CD4-positive, alpha-beta memory T cell (primary cell): ENCODE results near the gene HOXB6. TPM values are rescaled to one million over a fixed set of nuclear protein-coding genes. Genes with fewer than 3 reads are reported as not detected.

Experiments used
- CTCF ChIA-PET: fragments of 350-600 bp; sonication (Branson Sonifier 250); formaldehyde crosslinking; loops from one replicate; lab custom pipeline; 2021; ENCODE audit warnings: inconsistent platforms; ENCODE audit not compliant: partially characterized antibody; lab: Charles Lee
- POLR2A ChIA-PET: fragments of 350-600 bp; sonication (Branson Sonifier 250); formaldehyde crosslinking; loops from one replicate; lab custom pipeline; 2021; ENCODE audit not compliant: partially characterized antibody; lab: Charles Lee
- DNase-seq, 5 donors: peaks; one replicate each; pipeline versions ENCODE4 v3.0.0 to v3.0.0-alpha.2; 2020 to 2022; ENCODE audit warnings: mixed read lengths in 1 of 5
- H3K27ac ChIP-seq: one replicate; pipeline ENCODE4 v1.7.0; 2013; ENCODE audit warnings: low read depth, low read length
- H3K27me3 ChIP-seq: 2 replicates; pipeline ENCODE4 v1.7.0; 2013; ENCODE audit warnings: mild to moderate bottlenecking, low read length, moderate library complexity; ENCODE audit not compliant: insufficient read depth
- H3K36me3 ChIP-seq: 2 replicates; pipeline ENCODE4 v1.7.0; 2013; ENCODE audit warnings: mild to moderate bottlenecking, low read length, moderate library complexity; ENCODE audit not compliant: insufficient read depth
- H3K4me1 ChIP-seq: 2 replicates; pipeline ENCODE4 v1.7.0; 2013; ENCODE audit warnings: mild to moderate bottlenecking, low read length, moderate library complexity; ENCODE audit not compliant: insufficient read depth
- H3K4me3 ChIP-seq, 2 donors: one replicate each; pipeline ENCODE4 v1.7.0; 2013; ENCODE audit warnings: low read length in 2 of 2, mild to moderate bottlenecking in 1 of 2
- H3K9me3 ChIP-seq, 2 donors: one replicate each; pipeline ENCODE4 v1.7.0; 2013; ENCODE audit warnings: low read length in 2 of 2, control low read depth in 1 of 2; ENCODE audit not compliant: control insufficient read depth in 1 of 2
- H3K27ac Mint-ChIP-seq, 7 donors: one replicate each; pipeline ENCODE4 v1.8.0; 2020 to 2021; ENCODE audit warnings: mixed read lengths in 7 of 7, mild to moderate bottlenecking in 6 of 7, inconsistent platforms in 3 of 7, moderate library complexity in 3 of 7
- H3K27me3 Mint-ChIP-seq, 2 donors: one replicate each; pipeline ENCODE4 v1.8.0; 2020 to 2021; ENCODE audit warnings: mixed read lengths in 2 of 2
- H3K36me3 Mint-ChIP-seq, 2 donors: one replicate each; pipeline ENCODE4 v1.8.0; 2020 to 2021; ENCODE audit warnings: mixed read lengths in 2 of 2, inconsistent platforms in 1 of 2, mild to moderate bottlenecking in 1 of 2
- H3K4me1 Mint-ChIP-seq, 4 donors: one replicate each; pipeline ENCODE4 v1.8.0; 2020 to 2021; ENCODE audit warnings: mixed read lengths in 4 of 4, mild to moderate bottlenecking in 1 of 4
- H3K4me3 Mint-ChIP-seq, 8 donors: one replicate each; pipeline ENCODE4 v1.8.0; 2020 to 2021; ENCODE audit warnings: mixed read lengths in 8 of 8, mild to moderate bottlenecking in 7 of 8, moderate library complexity in 6 of 8, inconsistent platforms in 3 of 8
- H3K9me3 Mint-ChIP-seq, 8 donors: one replicate each; pipeline ENCODE4 v1.8.0; 2020 to 2021; ENCODE audit warnings: mixed read lengths in 8 of 8, mild to moderate bottlenecking in 5 of 8, inconsistent platforms in 3 of 8, moderate library complexity in 1 of 8
- intact Hi-C: fragments of 100-400 bp; cut with micrococcal nuclease; formaldehyde crosslinking; loops from one replicate; pipeline ENCODE4 v1.15.1; 2023
- polyA plus RNA-seq, 2 donors: library from polyadenylated mRNA; unstranded; fragments of 300-500 nt; fragmentation: Illumina TruSeq; gene quantifications; one replicate each; pipeline ENCODE4 v1.2.3, GENCODE V29; 2021
- total RNA-seq, 2 experiments: library from RNA; stranded (reverse); gene quantifications; one replicate each; pipeline ENCODE4 v1.2.3, GENCODE V29; 2021

HOXB6 gene
- total and polyA plus RNA-seq, 4 experiments from 2014 or later: 0.38 TPM; not detected in 3

DNA sequence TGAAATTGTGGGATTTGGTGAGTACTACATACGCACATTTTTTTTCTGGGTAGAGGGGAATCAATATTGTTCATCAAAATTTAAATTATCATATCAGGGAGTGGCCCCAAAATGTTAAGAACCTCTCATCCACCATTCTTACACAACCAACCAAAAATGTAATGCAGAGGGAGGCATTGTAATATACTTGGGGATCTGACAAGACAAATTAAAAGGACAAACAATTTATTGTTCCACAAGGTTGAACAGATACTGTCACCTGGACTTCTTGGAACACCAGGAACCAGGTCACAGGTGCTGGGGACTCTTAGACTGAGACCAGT, 36.0 kb upstream of the HOXB6 start:
- Histone ChIP-seq H3K36me3 (no peaks in the 10 kb centered on the region), H3K4me3 (no peak overlapping the region), H3K4me1 (peaks cover 11% of the 10 kb centered on the region), H3K27ac (no peak overlapping the region), H3K27me3 (peaks cover 65% of the 10 kb centered on the region), H3K9me3 (no peaks in the 10 kb centered on the region)
- H3K27ac Mint-ChIP-seq: no peak overlapping the region
- H3K36me3 Mint-ChIP-seq: no peaks in the 10 kb centered on the region
- H3K9me3 Mint-ChIP-seq: no peaks in the 10 kb centered on the region
- intact Hi-C loops: no loop called here
- H3K4me1 Mint-ChIP-seq: peaks cover 5 to 23% (median 15%) of the 10 kb centered on the region in 4 donors
- CTCF ChIA-PET: interaction anchor here (1.1 kb wide), 1 partner anchor 9 kb away, joined by 4 read pairs; no protein-coding TSS in a partner anchor
- DNase-seq: no peak
- H3K4me3 Mint-ChIP-seq: no peak overlapping the region
- peaks cover 77 to 82% of the 10 kb centered on the region in 2 donors for H3K27me3 Mint-ChIP-seq
- POLR2A ChIA-PET: no interaction called here

DNA sequence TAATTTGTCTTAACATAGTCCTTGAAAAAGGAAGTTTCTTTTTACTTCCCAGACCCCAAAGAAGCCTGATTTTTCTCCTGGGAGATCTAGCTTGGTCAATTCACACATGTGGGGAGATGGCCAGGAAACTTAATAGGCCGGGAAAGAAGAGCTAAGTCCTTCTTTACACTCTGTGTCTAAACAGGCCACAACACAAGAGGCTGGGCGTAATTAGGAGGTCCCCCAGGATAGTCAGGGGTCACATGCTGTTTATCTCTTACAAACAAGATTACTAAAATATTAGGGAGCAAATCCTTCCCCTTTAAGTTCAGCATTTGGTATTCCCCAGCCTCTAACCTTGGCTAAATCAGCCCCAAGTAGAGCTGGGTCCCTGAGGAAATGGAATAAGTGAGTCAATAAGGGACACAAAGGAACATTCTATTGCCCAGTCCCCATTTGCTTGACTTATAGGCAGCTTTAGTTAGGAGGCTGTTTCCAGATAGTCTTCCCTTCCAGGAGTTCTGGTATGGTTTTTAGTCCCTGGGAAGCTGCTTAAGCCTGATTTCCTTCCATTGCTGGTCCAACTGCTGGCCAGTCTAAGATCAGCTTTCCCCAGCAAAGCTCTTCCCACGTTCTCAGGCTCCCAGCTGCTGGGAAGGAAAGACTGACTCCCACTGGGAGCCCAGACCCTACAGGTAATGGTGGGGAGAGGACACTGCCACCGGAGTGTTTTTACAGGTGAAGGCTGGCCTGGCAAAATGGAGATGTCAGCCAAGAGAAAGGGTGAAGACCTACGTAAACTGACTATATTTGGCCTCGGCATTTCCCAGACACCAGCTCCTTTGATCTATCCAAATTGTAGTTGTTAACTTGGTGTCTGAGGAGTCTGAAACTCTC, 35.4 kb upstream of the HOXB6 start:
- Mint-ChIP-seq H3K27ac (no peak overlapping the region), H3K4me1 (peaks cover 4 to 19% (median 14%) of the 10 kb centered on the region in 4 donors), H3K27me3 (peaks cover 77 to 83% of the 10 kb centered on the region in 2 donors), H3K4me3 (no peak overlapping the region), H3K9me3 (no peaks in the 10 kb centered on the region), H3K36me3 (no peaks in the 10 kb centered on the region)
- ChIA-PET CTCF (interaction anchor here (1.1 kb wide), 1 partner anchor 10 kb away, joined by 4 read pairs; no protein-coding TSS in a partner anchor), POLR2A (no interaction called here)
- H3K36me3 ChIP-seq: no peaks in the 10 kb centered on the region
- H3K4me1 ChIP-seq: peaks cover 8% of the 10 kb centered on the region
- H3K27me3 ChIP-seq: peaks cover 65% of the 10 kb centered on the region
- H3K9me3 ChIP-seq: no peaks in the 10 kb centered on the region
- no peak overlapping the region for H3K4me3 ChIP-seq
- intact Hi-C loops: no loop called here
- DNase-seq: no peak
- no peak overlapping the region for H3K27ac ChIP-seq

DNA sequence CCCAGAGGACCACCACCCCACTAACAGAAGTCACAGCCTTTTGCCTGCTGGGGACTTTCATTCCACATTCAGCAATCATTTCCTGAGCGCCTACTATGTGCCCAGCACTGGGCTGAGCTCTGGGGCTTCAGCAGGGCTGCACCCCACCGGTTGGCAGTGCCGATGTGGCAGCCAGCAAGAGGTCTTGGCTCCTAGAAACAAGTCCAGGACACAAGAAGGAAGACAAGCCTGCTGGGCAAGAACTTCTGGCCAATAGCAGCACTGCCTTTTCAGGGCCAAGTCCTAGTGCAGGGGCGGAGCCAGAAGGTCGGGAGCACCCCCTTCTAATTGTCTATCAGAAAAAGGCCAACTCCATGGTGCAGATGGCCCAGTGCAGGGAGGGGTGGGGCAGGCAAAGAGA, 34.4 kb upstream of the HOXB6 start:
- no peak overlapping the region for H3K27ac Mint-ChIP-seq
- no peak for DNase-seq
- no peaks in the 10 kb centered on the region for H3K36me3 Mint-ChIP-seq
- Histone ChIP-seq H3K4me1 (peaks cover 8% of the 10 kb centered on the region), H3K27me3 (peaks cover 67% of the 10 kb centered on the region), H3K4me3 (no peak overlapping the region), H3K9me3 (no peaks in the 10 kb centered on the region), H3K36me3 (no peaks in the 10 kb centered on the region), H3K27ac (no peak overlapping the region)
- peaks cover 75 to 82% of the 10 kb centered on the region in 2 donors for H3K27me3 Mint-ChIP-seq
- no peak overlapping the region for H3K4me3 Mint-ChIP-seq
- intact Hi-C loops: no loop called here
- H3K9me3 Mint-ChIP-seq: no peaks in the 10 kb centered on the region
- ChIA-PET CTCF (no interaction called here), POLR2A (no interaction called here)
- H3K4me1 Mint-ChIP-seq: peaks cover 4 to 19% (median 13%) of the 10 kb centered on the region in 4 donors

DNA sequence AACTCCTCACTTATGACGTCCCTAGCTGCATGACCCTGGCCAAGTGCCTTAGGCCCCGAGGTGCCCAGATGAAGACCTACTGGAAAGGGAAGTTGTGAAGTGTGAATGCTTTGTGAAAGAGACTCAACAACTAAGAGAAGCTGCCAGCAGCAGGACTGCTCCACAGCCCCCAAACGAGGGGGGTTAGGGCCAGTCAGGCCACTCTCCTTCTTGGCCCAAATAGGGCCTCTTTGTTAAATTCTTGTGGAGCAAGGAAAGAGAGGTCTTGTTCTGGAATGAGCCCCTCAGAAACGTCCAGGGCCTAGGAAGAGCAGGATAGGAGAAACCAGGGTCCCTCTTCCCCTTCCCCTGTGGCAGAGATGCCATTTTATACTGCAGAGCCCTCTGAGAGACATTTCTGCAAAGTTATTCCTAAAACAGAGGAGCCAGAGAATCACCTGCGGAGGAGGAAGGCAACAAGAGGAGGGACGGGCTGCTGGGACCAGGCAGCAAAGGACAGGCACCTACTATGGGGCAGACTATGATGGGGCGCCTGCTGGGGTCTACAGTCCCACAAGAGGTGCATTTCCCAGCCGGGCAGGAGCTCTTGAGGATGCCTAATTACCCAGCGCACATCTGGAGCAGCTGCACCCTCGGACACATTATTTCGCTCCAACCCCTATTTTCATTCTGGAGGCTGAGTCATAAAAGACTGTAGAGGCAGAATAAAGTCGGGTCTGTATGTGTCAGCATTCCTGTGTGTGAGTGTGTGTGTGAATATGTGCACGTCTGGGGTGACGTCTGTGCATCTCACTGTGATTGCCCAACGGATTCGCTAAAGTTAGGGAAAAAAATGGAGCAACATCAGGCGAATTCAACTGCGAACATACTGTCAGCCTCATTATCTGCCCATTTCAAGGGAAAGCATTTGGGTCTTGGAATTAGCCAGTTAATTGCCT, 32.8 kb upstream of the HOXB6 start:
- intact Hi-C loops: no loop called here

DNA sequence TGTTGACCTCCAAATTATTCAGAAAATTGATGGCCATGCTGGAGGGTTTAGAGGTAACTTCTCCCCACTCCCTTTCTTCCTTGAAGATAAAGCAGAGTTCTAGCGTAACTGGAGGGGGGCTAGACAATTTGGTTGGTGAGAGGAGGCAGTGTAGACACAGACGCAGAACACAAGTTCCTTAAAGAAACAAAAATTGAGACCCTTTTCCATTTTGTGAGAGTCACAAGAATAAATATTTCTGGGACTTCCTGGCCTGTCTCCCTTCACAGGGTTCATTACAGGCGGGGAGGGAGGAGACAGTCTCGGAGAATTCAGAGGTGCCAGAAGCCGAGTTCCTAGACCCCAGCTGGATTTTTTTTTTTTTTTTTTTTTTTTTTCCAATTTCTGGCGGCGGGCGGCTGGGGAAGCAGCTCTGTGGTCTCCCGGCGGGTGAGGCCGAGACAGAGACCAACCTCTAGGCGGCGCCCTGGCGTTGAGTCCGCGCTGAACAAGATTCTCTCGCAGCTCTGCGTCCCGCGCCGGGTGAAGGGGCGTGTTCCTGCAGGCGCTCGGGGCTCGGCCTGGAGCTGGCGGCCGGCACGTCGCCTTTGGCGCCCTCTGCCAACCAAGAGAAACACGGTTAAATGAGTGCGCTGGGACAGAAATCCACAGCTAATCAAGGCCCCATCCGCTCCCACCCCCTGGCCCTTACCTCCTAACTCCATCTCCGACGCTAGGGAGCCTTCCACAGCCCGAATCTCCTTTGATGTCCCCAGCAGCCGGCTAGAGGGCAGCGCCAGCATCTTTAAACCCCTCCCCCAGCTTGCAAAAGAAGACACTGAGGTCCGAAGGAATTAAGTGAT, 31.6 kb upstream of the HOXB6 start:
- ChIA-PET CTCF (interaction anchor here (0.6 to 3.9 kb wide), 20 partner anchors 9 to 634 kb away, joined by 3 to 31 read pairs (median 3); partner anchors contain the start of genes HOXB6 and HOXB9), POLR2A (interaction anchor here (1.2 kb wide), 1 partner anchor 10 kb away, joined by 3 read pairs; no protein-coding TSS in a partner anchor)
- no peaks in the 10 kb centered on the region for H3K36me3 ChIP-seq
- peaks cover 64 to 78% of the 10 kb centered on the region in 2 donors for H3K27me3 Mint-ChIP-seq
- DNase-seq: peak in 3 of 5 donors; percentile 45 to 65 (median 60)
- no peaks in the 10 kb centered on the region for H3K9me3 ChIP-seq
- peak overlapping the region in 5 of 8 donors; percentile 6 to 46 (median 29) for H3K4me3 Mint-ChIP-seq
- H3K9me3 Mint-ChIP-seq: no peaks in the 10 kb centered on the region
- H3K4me1 Mint-ChIP-seq: peaks cover 1 to 19% (median 11%) of the 10 kb centered on the region in 4 donors
- intact Hi-C loops: no loop called here
- H3K36me3 Mint-ChIP-seq: peaks cover 0 to 7% of the 10 kb centered on the region in 2 donors
- H3K4me3 ChIP-seq: no peak overlapping the region
- H3K27ac ChIP-seq: no peak overlapping the region
- peak overlapping the region in 1 of 7 donors; percentile 55 for H3K27ac Mint-ChIP-seq
- H3K4me1 ChIP-seq: peaks cover 15% of the 10 kb centered on the region
- peaks cover 64% of the 10 kb centered on the region for H3K27me3 ChIP-seq

More for the DNA sequence above, 32.8 kb upstream of the HOXB6 start:
- peak overlapping the region in 1 of 8 donors; percentile 25 for H3K4me3 Mint-ChIP-seq
- peaks cover 69% of the 10 kb centered on the region for H3K27me3 ChIP-seq
- POLR2A ChIA-PET: no interaction called here
- no peak overlapping the region for H3K27ac ChIP-seq
- H3K9me3 ChIP-seq: no peaks in the 10 kb centered on the region
- H3K4me1 Mint-ChIP-seq: peaks cover 4 to 23% (median 16%) of the 10 kb centered on the region in 4 donors
- no peak overlapping the region for H3K27ac Mint-ChIP-seq
- H3K27me3 Mint-ChIP-seq: peaks cover 69 to 73% of the 10 kb centered on the region in 2 donors
- no peaks in the 10 kb centered on the region for H3K36me3 ChIP-seq
- no peaks in the 10 kb centered on the region for H3K9me3 Mint-ChIP-seq
- peaks cover 0 to 5% of the 10 kb centered on the region in 2 donors for H3K36me3 Mint-ChIP-seq
- no peak overlapping the region for H3K4me3 ChIP-seq
- peaks cover 15% of the 10 kb centered on the region for H3K4me1 ChIP-seq
- no peak for DNase-seq
- CTCF ChIA-PET: interaction anchor here (0.9 to 3.9 kb wide), 7 partner anchors 8 to 42 kb away, joined by 3 to 31 read pairs (median 6); partner anchors contain the start of gene HOXB9

DNA sequence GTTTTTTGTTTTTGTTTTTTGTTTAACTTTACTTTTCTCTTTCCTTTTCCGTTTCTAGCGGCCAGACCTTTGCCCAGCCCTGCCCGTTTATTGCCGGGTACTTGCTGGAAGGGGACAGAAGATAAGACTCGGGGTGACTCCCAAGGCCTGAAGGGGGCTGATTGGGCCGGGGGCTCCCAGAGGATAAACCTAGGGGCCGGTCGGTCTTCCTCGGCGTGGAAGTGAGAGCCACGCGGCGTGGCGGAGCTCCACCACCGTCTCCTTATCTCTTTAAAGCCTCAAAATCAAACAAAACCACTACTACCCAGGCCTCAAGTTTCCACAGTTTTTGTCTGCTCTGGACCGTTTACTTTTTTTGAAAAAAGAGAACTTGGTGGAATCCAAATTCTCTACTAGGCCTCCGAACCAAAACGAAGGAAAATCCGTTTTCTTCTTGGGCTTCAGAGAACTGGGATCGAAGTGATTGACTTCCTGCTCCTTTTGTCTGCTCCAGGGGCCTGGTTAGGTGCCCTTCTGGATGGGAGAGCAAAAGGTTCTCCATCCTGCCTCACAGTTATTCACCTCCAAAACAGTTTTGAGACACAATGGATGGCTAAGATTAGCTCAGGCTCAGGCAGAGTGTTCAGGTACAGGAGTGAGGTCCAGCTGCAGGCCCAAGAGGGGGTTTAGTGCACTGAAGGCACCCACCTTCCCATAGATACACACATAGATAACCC, 29.9 kb upstream of the HOXB6 start:
- DNase-seq: no peak
- Mint-ChIP-seq H3K27me3 (peaks cover 65 to 79% of the 10 kb centered on the region in 2 donors), H3K36me3 (peaks cover 0 to 7% of the 10 kb centered on the region in 2 donors), H3K27ac (peak overlapping the region in 1 of 7 donors; percentile 16), H3K9me3 (no peaks in the 10 kb centered on the region), H3K4me1 (peaks cover 0 to 15% (median 8%) of the 10 kb centered on the region in 4 donors), H3K4me3 (peak overlapping the region in 5 of 8 donors; percentile 30 to 79 (median 42))
- Histone ChIP-seq H3K27me3 (peaks cover 60% of the 10 kb centered on the region), H3K9me3 (no peaks in the 10 kb centered on the region), H3K36me3 (no peaks in the 10 kb centered on the region), H3K4me1 (peaks cover 15% of the 10 kb centered on the region), H3K27ac (no peak overlapping the region), H3K4me3 (no peak overlapping the region)
- CTCF ChIA-PET: interaction anchor here (3.9 kb wide), 1 partner anchor 10 kb away, joined by 31 read pairs; the partner anchor contains the start of gene HOXB9
- POLR2A ChIA-PET: no interaction called here
- intact Hi-C loops: no loop called here
